Endothelial cell of umbilical vein (primary cell): ENCODE measurements around the gene IL6ST. TPM values are rescaled to one million over a fixed set of nuclear protein-coding genes. Genes with fewer than 3 reads are reported as not detected.

Source experiments
- BruUV-seq: library from RNA; stranded (reverse); fragments of 400-500 nt; replicated peaks from 2 replicates; lab custom pipeline; 2021; lab: Mats Ljungman, UMichigan
- CTCF ChIA-PET: fragments of 300-600, 350-600 bp; sonication (Branson Sonifier 250); formaldehyde crosslinking; loops from one replicate; lab custom pipeline; 2021; ENCODE audit warnings: antibody characterized with exemption, inconsistent platforms; lab: Charles Lee
- POLR2A ChIA-PET: fragments of 300-600, 350-600 bp; sonication (Branson Sonifier 250); formaldehyde crosslinking; loops from one replicate; lab custom pipeline; 2021; ENCODE audit warnings: antibody characterized with exemption, inconsistent platforms; lab: Charles Lee
- DNase-seq: peaks from one replicate; pipeline ENCODE4 v3.0.0-alpha.2; 2011; ENCODE audit warnings: low read depth, low spot score
- FAIRE-seq: peaks from 2 replicates; lab custom pipeline; 2011; peaks lifted over from hg19 to GRCh38; lab: Jason Lieb, UNC
- H2AFZ ChIP-seq: 2 replicates; pipeline ENCODE4 v1.6.0; 2012; ENCODE audit warnings: low read depth, low read length, control low read depth, inconsistent platforms
- H3K27ac ChIP-seq: 2 replicates; pipeline ENCODE4 v1.5.1; 2011; ENCODE audit warnings: low read depth, mild to moderate bottlenecking, control low read depth, low read length, moderate library complexity; ENCODE audit not compliant: insufficient read depth
- H3K27me3 ChIP-seq, 2 experiments: 2 replicates each; pipeline versions ENCODE4 v1.6.0 to v1.6.1; 2011; ENCODE audit warnings: low read length in 2 of 2, mixed read lengths in 1 of 2; ENCODE audit not compliant: control insufficient read depth in 2 of 2, insufficient read depth in 2 of 2
- H3K36me3 ChIP-seq, 2 experiments: 2 replicates in 1 of 2; 3 replicates in 1 of 2; pipeline ENCODE4 v1.5.1; 2011; ENCODE audit warnings: low read length in 2 of 2, mild to moderate bottlenecking in 1 of 2, moderate library complexity in 1 of 2; ENCODE audit not compliant: control insufficient read depth in 2 of 2, insufficient read depth in 2 of 2; ENCODE audit errors: extremely low read depth in 1 of 2
- H3K4me1 ChIP-seq: 3 replicates; pipeline ENCODE4 v1.5.1; 2011; ENCODE audit warnings: mild to moderate bottlenecking, low read length; ENCODE audit not compliant: control insufficient read depth, insufficient read depth; ENCODE audit errors: extremely low read depth
- H3K4me2 ChIP-seq: 2 replicates; pipeline ENCODE4 v1.6.1; 2011; ENCODE audit warnings: low read length, control low read depth, mixed read lengths; ENCODE audit not compliant: insufficient read depth
- H3K4me3 ChIP-seq, 3 experiments: fragments of 200-600 bp in 1 of 3; sonication (generic), shearing (Covaris generic) in 1 of 3; replicated peaks in 1 of 3; 2 replicates each; pipeline ENCODE4 v1.5.1; 2011 to 2016; ENCODE audit warnings: control low read depth in 3 of 3, low read length in 3 of 3, mild to moderate bottlenecking in 2 of 3, inconsistent platforms in 1 of 3, low read depth in 1 of 3, moderate library complexity in 1 of 3; ENCODE audit not compliant: insufficient read depth in 1 of 3
- H3K79me2 ChIP-seq: 2 replicates; pipeline ENCODE4 v1.6.0; 2012; ENCODE audit warnings: low read length, inconsistent platforms; ENCODE audit not compliant: control insufficient read depth, insufficient read depth
- H3K9ac ChIP-seq: replicated peaks from 2 replicates; pipeline ENCODE3; 2011; ENCODE audit warnings: low read length, control low read depth; ENCODE audit not compliant: insufficient read depth; ENCODE audit errors: extremely low read depth
- H3K9me1 ChIP-seq: replicated peaks from 3 replicates; pipeline ENCODE4 v1.6.0; 2011; ENCODE audit warnings: mild to moderate bottlenecking, low read length; ENCODE audit not compliant: control insufficient read depth, insufficient read depth; ENCODE audit errors: extremely low read depth
- H3K9me3 ChIP-seq: replicated peaks from 2 replicates; pipeline ENCODE4 v1.5.1; 2012; ENCODE audit warnings: low read length, inconsistent platforms; ENCODE audit not compliant: control insufficient read depth, insufficient read depth
- H4K20me1 ChIP-seq: replicated peaks from 2 replicates; pipeline ENCODE3; 2011; ENCODE audit warnings: mild to moderate bottlenecking, low read length; ENCODE audit not compliant: control insufficient read depth, insufficient read depth; ENCODE audit errors: extremely low read depth
- EZH2 ChIP-seq: IDR thresholded peaks from 2 replicates; pipeline ENCODE4 v1.6.1; 2012; ENCODE audit warnings: borderline replicate concordance, low read depth, mild to moderate bottlenecking, moderate library complexity, low read length, inconsistent platforms; ENCODE audit not compliant: severe bottlenecking
- FOS ChIP-seq: IDR thresholded peaks from 2 replicates; pipeline ENCODE4 v1.6.1; 2011; ENCODE audit warnings: mild to moderate bottlenecking, low read length, moderate library complexity, borderline replicate concordance; ENCODE audit not compliant: insufficient read depth
- GATA2 ChIP-seq: IDR thresholded peaks from 2 replicates; pipeline ENCODE4 v1.7.0; 2011; ENCODE audit warnings: low read depth, mild to moderate bottlenecking, moderate library complexity, mixed read lengths, low read length; ENCODE audit not compliant: insufficient read length, insufficient read depth
- JUN ChIP-seq: IDR thresholded peaks from 2 replicates; pipeline ENCODE4 v1.6.1; 2011; ENCODE audit warnings: borderline replicate concordance, low read depth; ENCODE audit not compliant: insufficient read length, insufficient read depth
- MYC ChIP-seq: IDR thresholded peaks from one replicate; pipeline ENCODE4 v1.6.1; 2011; ENCODE audit warnings: mild to moderate bottlenecking, low read depth, low read length
- POLR2A ChIP-seq: IDR thresholded peaks from 2 replicates; pipeline ENCODE4 v1.6.1; 2012; ENCODE audit warnings: low read depth, mild to moderate bottlenecking, control low read depth, low read length
- POLR2AphosphoS5 ChIP-seq: IDR thresholded peaks from 2 replicates; pipeline ENCODE4 v1.6.1; 2012; ENCODE audit warnings: low read depth, mild to moderate bottlenecking, control low read depth, low read length, moderate library complexity; ENCODE audit not compliant: insufficient read depth
- dilution Hi-C: fragments of 300-500 bp; cut with MboI; formaldehyde crosslinking; loops from one replicate; pipeline ENCODE4 v1.15.0; 2019; ENCODE audit warnings: low sequenced_read_pairs; ENCODE audit not compliant: extremely low pct_ligation_motif_present
- intact Hi-C: fragments of 100-400 bp; cut with micrococcal nuclease; formaldehyde crosslinking; loops from one replicate; pipeline ENCODE4 v1.10.0; 2022
- polyA plus RNA-seq, 4 experiments: library from polyadenylated mRNA; depleted of rRNA in 3 of 4; stranded (reverse) in 3 of 4; unstranded in 1 of 4; fragments of >200 nt; gene quantifications; 2 replicates each; pipeline versions ENCODE4 v1.2.1 to v1.2.3, GENCODE V29; 2011 to 2012; ENCODE audit warnings: missing spikeins in 1 of 4
- total RNA-seq: library from RNA; stranded (reverse); gene quantifications from 2 replicates; pipeline ENCODE4 v1.2.3, GENCODE V29; 2021
- TF ChIP-seq, protein P1 (sequence below): IDR thresholded peaks from 2 replicates; pipeline ENCODE4 v1.6.1; 2011; ENCODE audit not compliant: insufficient read depth, insufficient read length
- TF ChIP-seq, protein P2 (sequence below), 2 donors: IDR thresholded peaks; 1 replicate in 1 of 2; 2 replicates in 1 of 2; pipeline ENCODE4 v1.5.1; 2011; ENCODE audit warnings: low read length in 2 of 2, mild to moderate bottlenecking in 2 of 2, moderate library complexity in 2 of 2, control low read depth in 1 of 2, inconsistent platforms in 1 of 2, low read depth in 1 of 2; ENCODE audit not compliant: insufficient read depth in 1 of 2; ENCODE audit errors: extremely low read depth in 1 of 2

Gene IL6ST
- total and polyA plus RNA-seq, 2 donors (not counting 3 experiments of a cell fraction or from before 2014, with no cell fraction given): 135 to 345 TPM

DNA sequence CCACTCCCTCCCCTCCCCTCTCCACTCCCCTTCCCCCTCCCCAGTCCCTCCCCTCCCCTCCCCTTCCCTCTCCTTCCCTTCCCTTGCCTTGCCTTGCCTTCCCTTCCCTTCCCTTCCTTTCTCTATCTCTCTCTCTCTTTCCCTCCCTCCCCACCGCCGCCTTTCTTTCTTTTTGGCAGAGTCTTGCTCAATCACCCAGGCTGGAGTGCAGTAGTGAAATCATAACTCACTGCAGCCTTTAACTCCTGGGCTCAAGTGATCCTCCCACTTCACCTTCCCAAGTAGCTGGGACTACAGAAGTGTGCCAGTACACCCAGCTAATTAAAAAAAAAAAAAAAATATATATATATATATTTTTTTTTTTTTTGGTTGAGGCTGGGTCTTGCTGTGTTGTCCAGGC lies 98.1 kb downstream of the IL6ST start:
- DNase-seq (no peak), FAIRE-seq (no peak)
- ChIA-PET CTCF (no interaction called here), POLR2A (no interaction called here)
- Histone ChIP-seq H4K20me1 (no peaks in the 10 kb centered on the region), H3K27ac (no peak overlapping the region), H2AFZ (no peak overlapping the region), H3K4me3 (no peak overlapping the region), H3K9ac (no peak overlapping the region), H3K9me1 (no peaks in the 10 kb centered on the region), H3K27me3 (no peaks in the 10 kb centered on the region), H3K36me3 (no peaks in the 10 kb centered on the region), H3K9me3 (no peaks in the 10 kb centered on the region), H3K4me2 (no peak overlapping the region), H3K4me1 (no peaks in the 10 kb centered on the region), H3K79me2 (no peaks in the 10 kb centered on the region)
- BruUV-seq: no TSS peak
- dilution Hi-C loops (no loop called here), intact Hi-C loops (no loop called here)
- TF ChIP-seq EZH2: no peak
- TF ChIP-seq POLR2A: no peak
- TF ChIP-seq, protein P1, sequence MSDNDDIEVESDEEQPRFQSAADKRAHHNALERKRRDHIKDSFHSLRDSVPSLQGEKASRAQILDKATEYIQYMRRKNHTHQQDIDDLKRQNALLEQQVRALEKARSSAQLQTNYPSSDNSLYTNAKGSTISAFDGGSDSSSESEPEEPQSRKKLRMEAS: no peak
- no peak for TF ChIP-seq FOS
- no peak for TF ChIP-seq MYC
- TF ChIP-seq, protein P2, sequence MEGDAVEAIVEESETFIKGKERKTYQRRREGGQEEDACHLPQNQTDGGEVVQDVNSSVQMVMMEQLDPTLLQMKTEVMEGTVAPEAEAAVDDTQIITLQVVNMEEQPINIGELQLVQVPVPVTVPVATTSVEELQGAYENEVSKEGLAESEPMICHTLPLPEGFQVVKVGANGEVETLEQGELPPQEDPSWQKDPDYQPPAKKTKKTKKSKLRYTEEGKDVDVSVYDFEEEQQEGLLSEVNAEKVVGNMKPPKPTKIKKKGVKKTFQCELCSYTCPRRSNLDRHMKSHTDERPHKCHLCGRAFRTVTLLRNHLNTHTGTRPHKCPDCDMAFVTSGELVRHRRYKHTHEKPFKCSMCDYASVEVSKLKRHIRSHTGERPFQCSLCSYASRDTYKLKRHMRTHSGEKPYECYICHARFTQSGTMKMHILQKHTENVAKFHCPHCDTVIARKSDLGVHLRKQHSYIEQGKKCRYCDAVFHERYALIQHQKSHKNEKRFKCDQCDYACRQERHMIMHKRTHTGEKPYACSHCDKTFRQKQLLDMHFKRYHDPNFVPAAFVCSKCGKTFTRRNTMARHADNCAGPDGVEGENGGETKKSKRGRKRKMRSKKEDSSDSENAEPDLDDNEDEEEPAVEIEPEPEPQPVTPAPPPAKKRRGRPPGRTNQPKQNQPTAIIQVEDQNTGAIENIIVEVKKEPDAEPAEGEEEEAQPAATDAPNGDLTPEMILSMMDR (IDR thresholded peaks at IDR 0.05; ENCODE audit: extremely low read depth in 1 of 2, insufficient read depth in 1 of 2, low read depth in 1 of 2, low read length in 2 of 2): no peak
- TF ChIP-seq JUN: no peak
- TF ChIP-seq GATA2: no peak
- no peak for TF ChIP-seq POLR2AphosphoS5
